Cardiac fibroblast (primary cell): ENCODE data around the gene PLCG2.

Experiments
- DNase-seq, 2 donors: peaks; one replicate each; pipeline versions ENCODE4 v3.0.0 to v3.0.0-alpha.2; 2010; ENCODE audit warnings: low read depth in 2 of 2
- H3K4me3 ChIP-seq, 2 donors: replicated peaks in 1 of 2; 1 replicate in 1 of 2; 2 replicates in 1 of 2; pipeline ENCODE4 v1.5.1; 2011; ENCODE audit warnings: low read depth in 2 of 2, low read length in 2 of 2, mild to moderate bottlenecking in 2 of 2, moderate library complexity in 1 of 2
- CTCF ChIP-seq: IDR thresholded peaks from one replicate; pipeline ENCODE4 v1.5.1; 2011; ENCODE audit warnings: low read depth, mild to moderate bottlenecking, low read length, inconsistent platforms

The PLCG2 gene

GRCh38 chr16:81778861-81779535 is at the start of gene PLCG2:
TSS of gene PLCG2 (plus strand) at chr16:81779291. CDS start at chr16:81785990, 6,699 bp downstream.
- TF ChIP-seq CTCF = no peak
- H3K4me3 ChIP-seq = peak within 1 kb of the TSS; percentile 40 to 45
- peak; percentile 17 to 22 for DNase-seq

- no peak for TF ChIP-seq CTCF
- no peak for DNase-seq
- no peak overlapping the region for H3K4me3 ChIP-seq
These were observed 49.6 kb upstream of the PLCG2 start for GRCh38 chr16:81729451-81729850.

GRCh38 chr16:81730090-81731051 is 48.7 kb upstream of the PLCG2 start:
- TF ChIP-seq CTCF = peak; percentile 56
- peak overlapping the region; percentile 35 to 51 for H3K4me3 ChIP-seq
- peak; percentile 80 to 86 for DNase-seq

- no peak for TF ChIP-seq CTCF
- DNase-seq = no peak
- no peak overlapping the region for H3K4me3 ChIP-seq
These were observed 47.4 kb upstream of the PLCG2 start for GRCh38 chr16:81731649-81732048.

- DNase-seq = no peak
- no peak overlapping the region for H3K4me3 ChIP-seq
- no peak for TF ChIP-seq CTCF
These were observed 46.4 kb upstream of the PLCG2 start for GRCh38 chr16:81732699-81733098.

GRCh38 chr16:81733295-81733694 is 45.8 kb upstream of the PLCG2 start:
- H3K4me3 ChIP-seq = no peak overlapping the region
- DNase-seq = no peak
- TF ChIP-seq CTCF = no peak
